ENCODE data around the gene DYNLT2B.
"Not testable (repeated sequence)": the region's sequence is repeated elsewhere in the genome, so short reads cannot be mapped to it uniquely, and the experiment has no call there.

The DYNLT2B gene

DNA sequence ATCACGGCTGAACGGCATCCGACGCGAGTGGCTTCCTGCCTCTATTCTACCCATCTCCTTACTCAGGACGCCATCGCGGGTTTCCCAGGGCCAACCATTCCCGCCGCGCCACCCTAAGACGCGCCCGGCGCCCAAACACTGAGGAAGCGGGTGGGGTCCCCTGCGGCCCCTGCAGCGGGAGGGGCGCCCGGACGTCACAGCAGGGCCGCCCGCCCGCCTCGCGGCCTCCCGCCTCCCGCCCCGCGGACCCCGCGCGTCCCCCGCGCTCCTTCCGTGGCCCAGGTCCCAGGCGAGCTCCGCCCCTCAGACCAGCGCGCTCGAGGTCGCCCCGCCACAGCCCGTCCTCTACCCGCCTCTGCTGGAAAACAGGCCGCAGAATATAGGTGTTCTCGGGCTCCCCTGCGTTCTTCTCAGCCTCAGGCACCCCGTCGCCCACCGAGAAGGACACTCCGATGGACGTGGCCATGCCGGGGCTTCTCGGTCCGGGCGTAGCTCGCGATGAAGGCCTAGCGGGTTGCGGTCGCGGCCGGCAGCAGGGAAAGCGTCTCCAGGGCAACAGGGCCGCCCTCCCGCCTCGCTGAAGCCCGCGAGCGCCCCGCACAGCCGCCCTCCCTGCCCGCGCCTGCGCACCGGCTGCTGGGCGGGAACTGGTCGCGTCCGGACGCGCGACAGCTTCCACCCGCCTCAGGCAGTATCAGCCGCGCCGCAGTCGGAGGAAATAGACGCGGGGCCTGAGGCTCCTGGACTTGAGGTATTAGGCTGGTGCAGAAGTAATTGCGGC is at the start of gene DYNLT2B:
Gene DYNLT2B, minus strand, starts transcription at position 554 of the 781 bp plus-strand sequence. Its CDS starts 88 bp downstream, at position 466.
- peak within 1 kb of the TSS; percentile 83 for H3K4me3 ChIP-seq (replicated peaks; ENCODE audit: low read depth, low read length)
- peak; percentile 89 for DNase-seq (ENCODE audit: low read depth)
- TF ChIP-seq, protein P1, sequence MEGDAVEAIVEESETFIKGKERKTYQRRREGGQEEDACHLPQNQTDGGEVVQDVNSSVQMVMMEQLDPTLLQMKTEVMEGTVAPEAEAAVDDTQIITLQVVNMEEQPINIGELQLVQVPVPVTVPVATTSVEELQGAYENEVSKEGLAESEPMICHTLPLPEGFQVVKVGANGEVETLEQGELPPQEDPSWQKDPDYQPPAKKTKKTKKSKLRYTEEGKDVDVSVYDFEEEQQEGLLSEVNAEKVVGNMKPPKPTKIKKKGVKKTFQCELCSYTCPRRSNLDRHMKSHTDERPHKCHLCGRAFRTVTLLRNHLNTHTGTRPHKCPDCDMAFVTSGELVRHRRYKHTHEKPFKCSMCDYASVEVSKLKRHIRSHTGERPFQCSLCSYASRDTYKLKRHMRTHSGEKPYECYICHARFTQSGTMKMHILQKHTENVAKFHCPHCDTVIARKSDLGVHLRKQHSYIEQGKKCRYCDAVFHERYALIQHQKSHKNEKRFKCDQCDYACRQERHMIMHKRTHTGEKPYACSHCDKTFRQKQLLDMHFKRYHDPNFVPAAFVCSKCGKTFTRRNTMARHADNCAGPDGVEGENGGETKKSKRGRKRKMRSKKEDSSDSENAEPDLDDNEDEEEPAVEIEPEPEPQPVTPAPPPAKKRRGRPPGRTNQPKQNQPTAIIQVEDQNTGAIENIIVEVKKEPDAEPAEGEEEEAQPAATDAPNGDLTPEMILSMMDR (IDR thresholded peaks at IDR 0.05; ENCODE audit: low read length, missing control alignments): no peak

DNA sequence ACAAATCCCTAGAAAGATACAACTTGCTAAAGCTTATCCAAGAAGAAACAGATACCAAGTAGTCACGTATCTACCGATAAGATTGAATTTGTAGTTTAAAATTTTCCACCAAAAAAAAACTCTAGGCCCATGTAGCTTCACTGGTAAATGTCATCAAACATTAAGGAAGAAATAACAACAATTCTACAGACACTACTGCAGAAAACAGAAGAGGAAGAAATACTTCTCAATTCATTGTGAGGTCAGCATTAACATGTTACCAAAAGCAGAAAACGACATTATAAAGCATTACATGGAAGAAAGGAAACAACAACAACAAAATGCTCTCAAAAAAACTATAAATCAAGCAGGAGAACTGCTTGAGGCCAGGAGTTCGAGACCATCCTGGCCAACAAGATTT is 47.7 kb upstream of the DYNLT2B start:
- no peak for DNase-seq (ENCODE audit: low read depth)
- TF ChIP-seq, protein P1 (IDR thresholded peaks at IDR 0.05; ENCODE audit: low read length, missing control alignments): no peak
- H3K4me3 ChIP-seq (replicated peaks; ENCODE audit: low read depth, low read length): no peak overlapping the region

DNA sequence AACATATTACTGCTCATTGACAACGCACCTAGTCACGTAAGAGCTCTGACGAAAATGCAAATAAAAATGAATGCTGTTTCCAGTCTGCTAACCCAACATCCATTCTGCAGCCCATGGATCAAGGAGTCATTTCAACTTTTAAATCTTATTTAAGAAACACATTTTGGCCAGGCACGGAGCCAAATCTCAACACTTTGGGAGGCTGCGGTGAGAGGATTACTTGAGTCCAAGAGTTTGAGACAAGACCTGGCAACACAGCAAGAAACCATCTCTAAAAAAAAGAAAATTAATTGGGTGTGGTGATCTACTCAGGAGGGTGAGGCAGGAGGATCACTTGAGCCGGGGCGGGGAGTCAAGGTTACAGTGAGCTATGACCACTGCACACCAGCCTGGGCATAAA is 42.5 kb upstream of the DYNLT2B start:
- no peak for DNase-seq (ENCODE audit: low read depth)
- TF ChIP-seq, protein P1 (IDR thresholded peaks at IDR 0.05; ENCODE audit: low read length, missing control alignments): no peak
- H3K4me3 ChIP-seq (replicated peaks; ENCODE audit: low read depth, low read length): no peak overlapping the region

GRCh38 chr3:196358540-196358939 is 40.5 kb upstream of the DYNLT2B start:
- not testable (repeated sequence) for H3K4me3 ChIP-seq (replicated peaks; ENCODE audit: low read depth, low read length); DNase-seq (ENCODE audit: low read depth)

GRCh38 chr3:196357905-196358304 is 39.9 kb upstream of the DYNLT2B start:
- no peak overlapping the region for H3K4me3 ChIP-seq (replicated peaks; ENCODE audit: low read depth, low read length)
- DNase-seq (ENCODE audit: low read depth): no peak
- TF ChIP-seq, protein P1 (IDR thresholded peaks at IDR 0.05; ENCODE audit: low read length, missing control alignments): no peak

DNA sequence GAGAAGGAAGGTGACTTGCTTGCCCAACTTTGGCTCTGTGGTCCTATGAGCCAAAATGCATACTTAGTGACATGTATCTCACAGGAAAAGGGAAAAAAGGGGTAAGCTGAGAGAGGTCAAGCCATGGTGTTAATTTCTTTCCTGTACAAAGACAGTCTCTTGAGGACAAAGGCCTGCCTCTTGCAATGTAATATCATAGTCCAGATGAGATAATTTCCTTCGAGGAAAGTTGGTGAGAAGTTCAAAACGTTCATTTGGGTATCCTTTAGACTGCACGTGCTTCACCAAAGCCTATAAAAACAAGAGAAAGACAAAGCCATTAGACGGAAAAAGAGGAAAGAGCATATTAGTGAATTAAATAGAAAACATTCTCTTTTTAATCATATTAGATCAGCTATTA is 38.5 kb upstream of the DYNLT2B start:
- TF ChIP-seq, protein P1 (IDR thresholded peaks at IDR 0.05; ENCODE audit: low read length, missing control alignments): no peak
- DNase-seq (ENCODE audit: low read depth): no peak

GRCh38 chr3:196355668-196356067 is 37.6 kb upstream of the DYNLT2B start:
- no peak overlapping the region for H3K4me3 ChIP-seq (replicated peaks; ENCODE audit: low read depth, low read length)
- TF ChIP-seq, protein P1 (IDR thresholded peaks at IDR 0.05; ENCODE audit: low read length, missing control alignments): no peak
- DNase-seq (ENCODE audit: low read depth): no peak

More for the DNA sequence above, 38.5 kb upstream of the DYNLT2B start:
- H3K4me3 ChIP-seq (replicated peaks; ENCODE audit: low read depth, low read length): no peak overlapping the region

Measured in fibroblast of pulmonary artery (primary cell).